Stimulated activated CD8-positive, alpha-beta memory T cell treated with anti-CD3 and anti-CD28 coated beads, Interleukin-15, amount 100 ng/mL, for 48 hours (primary cell): ENCODE data around the gene DAGLA.

Experiments used
- DNase-seq, 2 donors: peaks; one replicate each; pipeline ENCODE4 v3.0.0-alpha.2; 2020; ENCODE audit warnings: low read depth in 2 of 2

The DAGLA gene

GRCh38 chr11:61765550-61766253, 85.5 kb downstream of the DAGLA start:
- DNase-seq: no peak

DNA sequence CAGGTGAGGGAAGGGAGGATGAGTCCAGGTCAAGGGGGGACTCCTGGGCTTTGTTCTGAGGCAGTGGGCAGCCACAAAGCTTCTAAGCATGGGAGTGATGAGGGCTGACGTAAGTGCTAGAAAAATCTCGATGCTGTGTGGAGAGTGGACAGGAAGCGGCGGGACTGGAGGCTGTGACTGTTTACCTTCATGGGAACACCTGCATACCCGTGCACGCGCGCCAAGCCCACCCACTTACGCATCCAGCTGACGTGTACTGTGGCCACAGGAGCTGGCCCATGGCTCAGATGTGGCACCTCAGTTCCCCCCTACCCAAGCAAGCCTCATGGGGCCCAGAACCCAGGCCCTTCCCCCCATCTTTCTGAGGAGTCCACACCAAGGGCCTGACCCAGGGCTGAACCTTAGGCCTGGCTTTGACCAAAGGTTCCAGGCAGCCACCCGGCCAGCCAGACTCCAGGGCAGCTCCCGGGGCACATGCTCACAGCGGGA, 86.2 kb downstream of the DAGLA start:
- DNase-seq: no peak

GRCh38 chr11:61768376-61769076, 88.3 kb downstream of the DAGLA start:
- no peak for DNase-seq

- no peak for DNase-seq
Observed at GRCh38 chr11:61769169-61769920, 89.2 kb downstream of the DAGLA start.

- DNase-seq: no peak
Observed at GRCh38 chr11:61769946-61770683, 89.9 kb downstream of the DAGLA start.

- DNase-seq: no peak
Observed at GRCh38 chr11:61771195-61771894, 91.2 kb downstream of the DAGLA start.

GRCh38 chr11:61771985-61772455, 91.8 kb downstream of the DAGLA start:
- no peak for DNase-seq

- DNase-seq: no peak
Observed at GRCh38 chr11:61773356-61773755, 93.2 kb downstream of the DAGLA start.

GRCh38 chr11:61773809-61774208, 93.6 kb downstream of the DAGLA start:
- DNase-seq: no peak

GRCh38 chr11:61774411-61774810, 94.2 kb downstream of the DAGLA start:
- DNase-seq: no peak

DNA sequence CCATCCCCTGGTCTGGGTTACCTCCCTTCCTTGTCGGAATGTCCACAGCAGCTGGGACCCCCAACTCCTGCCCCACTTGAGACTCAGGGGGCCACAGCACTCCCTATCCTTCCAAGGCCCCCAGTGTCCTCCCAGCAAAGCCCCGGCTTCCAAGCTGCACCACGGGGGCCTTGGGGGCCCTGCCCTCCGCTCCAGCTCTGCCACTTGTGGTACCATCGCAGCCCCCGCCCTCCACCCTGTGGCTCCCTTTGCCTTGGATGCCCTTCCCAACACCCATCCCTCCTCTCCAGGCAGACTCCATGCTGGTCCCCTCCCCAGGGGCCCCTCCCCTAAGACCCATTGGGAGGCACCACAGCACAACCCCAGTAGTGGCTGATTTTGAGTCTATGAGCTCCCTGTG, 94.9 kb downstream of the DAGLA start:
- no peak for DNase-seq

GRCh38 chr11:61775606-61776554, 95.7 kb downstream of the DAGLA start:
- no peak for DNase-seq

DNA sequence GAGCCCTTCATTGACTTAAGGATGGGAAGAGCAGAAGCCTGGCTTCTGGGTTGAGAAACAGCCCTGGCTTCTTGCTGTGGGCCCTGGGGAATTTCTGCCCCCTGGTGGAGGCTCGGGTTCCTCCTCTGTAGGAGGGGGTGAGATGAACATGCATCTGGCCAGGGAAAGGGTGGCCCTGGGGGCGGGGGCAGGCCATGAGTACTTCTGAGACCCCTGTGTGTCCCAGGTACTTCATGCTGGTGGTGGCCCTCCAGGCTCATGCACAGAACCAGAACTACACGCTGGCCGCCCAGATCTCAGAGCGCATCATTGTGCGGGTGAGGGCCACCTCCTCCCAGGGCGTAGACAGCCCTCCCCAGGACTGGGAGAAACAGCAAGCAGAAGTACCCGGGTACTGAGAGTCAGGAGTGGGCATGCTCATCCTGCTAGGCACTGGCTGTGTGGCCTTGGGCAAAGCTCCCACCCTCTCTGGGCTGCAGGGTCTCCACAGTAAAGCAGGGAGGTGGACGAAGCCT, 96.4 kb downstream of the DAGLA start:
- peak in 1 of 2 donors; percentile 39 for DNase-seq

- peak in 1 of 2 donors; percentile 28 for DNase-seq
Observed at GRCh38 chr11:61777234-61778090, 97.3 kb downstream of the DAGLA start.

- no peak for DNase-seq
Observed at GRCh38 chr11:61778357-61778886, 98.2 kb downstream of the DAGLA start.

DNA sequence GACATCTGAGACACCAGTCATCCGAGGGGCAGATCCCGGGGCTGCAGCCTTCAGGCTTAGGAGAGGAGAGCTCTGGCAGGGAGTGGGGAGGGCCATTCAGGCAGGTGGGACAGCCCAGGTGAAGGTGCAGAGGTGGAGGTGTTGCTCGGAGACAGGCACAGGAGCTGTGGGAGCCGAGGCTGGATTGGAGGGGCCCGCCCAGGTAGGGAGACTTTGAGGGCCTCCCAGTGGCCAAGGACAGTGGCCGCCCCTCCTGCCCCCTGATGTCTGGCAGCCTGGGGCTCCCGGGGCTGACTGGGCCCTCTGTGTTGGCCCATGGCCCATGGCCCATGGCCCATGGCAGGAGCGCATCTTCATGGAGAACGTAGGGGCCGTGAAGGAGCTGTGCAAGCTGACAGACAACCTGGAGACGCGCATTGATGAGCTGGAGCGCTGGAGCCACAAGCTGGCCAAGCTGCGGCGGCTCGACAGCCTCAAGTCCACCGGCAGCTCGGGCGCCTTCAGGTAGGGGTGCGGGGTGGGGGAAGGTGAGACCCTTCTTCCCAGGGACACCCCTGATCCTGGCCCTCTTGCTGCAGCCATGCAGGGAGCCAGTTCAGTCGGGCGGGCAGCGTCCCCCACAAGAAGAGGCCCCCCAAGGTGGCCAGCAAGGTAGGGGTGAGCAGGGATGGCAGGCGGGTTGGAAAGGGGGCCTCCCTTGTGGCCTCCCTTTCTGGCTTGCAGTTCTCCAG, 98.9 kb downstream of the DAGLA start:
- DNase-seq: no peak

DNA sequence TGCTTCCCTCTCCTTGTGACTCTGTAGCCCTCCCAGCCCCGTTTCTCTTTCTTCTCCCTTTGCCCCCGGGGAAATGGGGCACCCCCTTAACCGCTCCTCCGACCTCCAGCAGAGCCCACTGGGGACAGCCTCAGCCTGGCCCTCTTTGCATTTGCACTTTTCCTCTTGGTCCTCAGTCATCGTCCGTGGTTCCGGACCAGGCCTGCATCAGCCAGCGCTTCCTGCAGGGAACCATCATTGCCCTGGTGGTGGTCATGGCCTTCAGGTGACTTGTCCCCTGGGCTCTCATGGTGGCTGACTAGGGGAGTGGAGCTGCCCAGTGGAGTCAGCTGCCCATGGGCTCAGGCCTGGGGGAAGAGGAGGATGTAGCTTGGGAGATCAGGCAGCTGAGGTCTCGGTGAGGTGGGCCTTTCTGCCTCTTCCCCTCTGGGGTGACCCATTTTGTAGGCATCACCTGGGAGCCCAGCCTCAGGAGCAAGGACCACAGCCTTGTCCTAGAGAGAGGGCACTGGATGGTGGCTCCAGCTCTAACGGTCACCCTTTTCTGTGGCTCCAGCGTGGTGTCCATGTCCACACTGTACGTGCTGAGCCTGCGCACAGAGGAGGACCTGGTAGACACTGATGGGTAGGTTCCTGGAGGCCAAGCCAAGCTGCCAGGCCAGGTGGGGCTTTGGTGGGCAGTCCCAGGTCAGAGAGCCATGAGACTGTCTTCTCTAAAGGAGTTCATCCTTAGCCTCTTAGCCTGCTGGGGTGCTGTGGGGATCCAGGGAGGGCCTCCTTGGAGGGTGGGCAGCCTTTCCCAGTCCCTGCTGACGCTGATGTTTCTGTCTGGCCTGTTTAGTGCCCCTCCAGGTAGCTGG, 99.7 kb downstream of the DAGLA start:
- no peak for DNase-seq
